Stimulated activated CD4-positive, alpha-beta T cell treated with anti-CD3 and anti-CD28 coated beads, TNF-alpha, amount 100 ng/mL, for 48 hours (primary cell): ENCODE data around the gene PXN.
A peak's percentile ranks its signal among the peaks of the same experiment; 100 is the strongest.
"Not testable (repeated sequence)": the region's sequence is repeated elsewhere in the genome, so short reads cannot be mapped to it uniquely, and the experiment has no call there.

ENCODE experiments used
- DNase-seq, 3 donors: peaks; one replicate each; pipeline ENCODE4 v3.0.0-alpha.2; 2020; ENCODE audit warnings: low read depth in 3 of 3

The PXN gene

DNA sequence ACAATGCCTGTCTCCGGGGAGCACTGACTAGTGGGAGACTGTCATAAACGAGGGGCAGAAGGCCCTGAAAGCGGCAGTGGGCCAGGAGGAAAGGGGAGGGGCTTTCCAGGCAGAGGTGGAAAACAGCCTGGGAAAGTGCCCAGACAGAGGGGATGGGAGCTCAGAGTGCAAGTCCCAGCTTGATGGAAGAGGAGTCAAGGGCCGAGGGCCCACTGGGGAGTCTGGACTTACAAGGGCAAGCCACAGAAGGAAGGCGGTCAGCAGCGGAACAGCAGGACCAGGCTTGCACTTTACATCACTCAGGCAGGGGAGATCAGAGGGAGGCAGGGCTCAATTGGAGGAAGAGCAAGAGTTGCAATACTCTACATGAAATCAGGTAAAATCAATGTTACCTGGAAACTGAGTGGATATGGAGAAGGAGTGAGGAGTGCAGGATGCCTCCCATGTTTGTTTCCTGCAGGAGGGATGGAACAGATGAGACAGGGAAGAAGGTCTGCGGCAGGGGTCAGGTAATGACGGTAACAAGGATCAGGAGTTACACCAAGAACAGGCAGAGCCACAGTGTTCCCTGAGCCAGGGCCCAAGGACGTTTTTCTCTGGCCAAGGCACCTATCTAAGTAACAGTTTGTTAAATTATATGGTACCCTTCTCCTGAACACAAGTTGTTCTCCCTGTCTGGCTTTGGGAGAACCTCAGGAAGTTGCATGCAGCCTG is 23.8 kb downstream of the PXN start:
- no peak for DNase-seq

GRCh38 chr12:120240495-120240833 is 25.1 kb downstream of the PXN start:
- DNase-seq: no peak

- DNase-seq: no peak
Observed at GRCh38 chr12:120239776-120240494, 25.6 kb downstream of the PXN start.

DNA sequence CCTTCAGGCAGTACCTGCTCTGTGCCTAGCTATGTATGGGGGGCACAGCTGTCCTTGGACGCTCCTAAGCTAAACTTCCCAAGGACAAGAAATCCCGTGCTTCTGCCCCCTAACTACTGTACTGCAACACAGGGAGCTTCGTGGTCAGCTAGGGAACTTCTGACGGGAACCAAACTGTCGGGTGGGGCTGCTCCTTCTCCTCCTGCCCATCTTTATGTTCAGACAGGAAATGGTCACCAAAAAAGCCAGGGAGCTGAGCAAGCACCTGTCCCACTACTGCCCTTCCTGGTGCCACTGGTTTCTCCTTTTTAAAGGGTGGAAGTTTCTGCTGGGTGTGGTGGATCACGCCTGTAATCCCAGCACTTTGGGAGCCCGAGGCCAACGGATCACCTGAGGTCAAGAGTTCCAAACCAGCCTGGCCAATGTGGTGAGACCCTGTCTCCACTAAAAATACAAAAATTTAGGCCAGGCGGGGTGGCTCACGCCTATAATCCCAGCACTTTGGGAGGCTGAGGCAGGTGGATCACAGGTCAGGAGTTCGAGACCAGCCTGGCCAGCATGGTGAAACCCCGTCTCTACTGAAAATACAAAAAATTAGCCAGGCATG is 26.6 kb downstream of the PXN start:
- DNase-seq: no peak

DNA sequence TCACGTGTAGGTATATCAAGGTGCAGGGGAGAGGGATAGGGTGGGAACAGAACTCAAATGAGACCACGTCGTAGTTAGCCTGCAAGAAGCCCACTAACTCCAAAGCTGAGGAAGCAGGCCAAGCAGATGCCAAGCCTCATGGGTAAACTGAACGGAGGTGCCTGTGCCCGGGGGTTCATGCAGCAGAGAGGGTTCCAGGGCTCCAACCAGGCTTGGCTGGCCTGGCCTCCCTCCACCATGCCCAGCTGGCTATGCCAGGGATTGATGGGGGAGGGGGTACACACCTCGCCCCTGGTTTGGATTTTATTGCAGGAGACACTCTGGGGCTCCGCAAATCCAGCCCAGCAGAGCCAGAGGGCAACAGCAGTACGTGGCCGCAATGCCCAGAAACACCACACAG is 27.3 kb downstream of the PXN start:
- DNase-seq: no peak

DNA sequence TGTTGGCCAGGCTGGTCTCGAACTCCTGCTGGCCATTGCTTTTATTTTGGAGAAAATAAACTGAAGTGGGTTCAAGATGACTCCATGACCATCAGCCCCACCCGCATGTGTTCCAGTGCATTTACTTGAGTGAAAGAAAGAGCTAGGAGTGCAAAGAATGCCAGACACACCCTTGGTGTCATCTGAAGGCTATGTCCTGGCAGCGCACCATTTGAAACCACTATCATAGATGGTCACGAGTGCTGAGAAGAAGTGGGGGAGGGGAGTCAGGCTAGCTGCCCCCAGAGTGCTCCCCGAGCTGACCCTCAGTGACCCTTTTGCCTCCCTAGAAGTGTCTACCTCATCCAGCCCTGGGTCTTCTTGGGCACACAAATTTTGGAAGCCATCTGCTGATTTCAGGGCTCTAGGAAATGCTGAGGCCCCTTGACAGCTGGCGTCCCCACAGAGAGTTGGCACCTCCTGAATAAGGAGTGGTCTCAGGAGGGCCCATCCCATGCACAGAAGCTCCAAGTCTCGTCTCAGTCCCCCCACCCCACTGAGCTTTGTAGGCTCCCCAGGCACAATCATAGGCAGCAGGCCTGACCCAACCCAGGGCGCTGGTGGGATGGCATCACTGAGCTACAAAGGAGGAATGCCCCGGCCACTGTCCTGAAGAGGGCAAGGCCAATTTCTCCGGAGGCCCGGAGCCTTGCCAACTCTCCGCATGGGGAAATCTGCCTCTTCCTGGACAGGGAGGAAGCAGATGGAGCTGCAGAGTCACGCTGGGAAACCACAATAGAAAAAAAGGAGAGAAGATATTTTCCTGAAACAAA is 28.0 kb downstream of the PXN start:
- no peak for DNase-seq

GRCh38 chr12:120236809-120237208 is 28.7 kb downstream of the PXN start:
- not testable (repeated sequence) for DNase-seq

- DNase-seq: no peak
Observed at GRCh38 chr12:120235369-120236323, 29.9 kb downstream of the PXN start.

DNA sequence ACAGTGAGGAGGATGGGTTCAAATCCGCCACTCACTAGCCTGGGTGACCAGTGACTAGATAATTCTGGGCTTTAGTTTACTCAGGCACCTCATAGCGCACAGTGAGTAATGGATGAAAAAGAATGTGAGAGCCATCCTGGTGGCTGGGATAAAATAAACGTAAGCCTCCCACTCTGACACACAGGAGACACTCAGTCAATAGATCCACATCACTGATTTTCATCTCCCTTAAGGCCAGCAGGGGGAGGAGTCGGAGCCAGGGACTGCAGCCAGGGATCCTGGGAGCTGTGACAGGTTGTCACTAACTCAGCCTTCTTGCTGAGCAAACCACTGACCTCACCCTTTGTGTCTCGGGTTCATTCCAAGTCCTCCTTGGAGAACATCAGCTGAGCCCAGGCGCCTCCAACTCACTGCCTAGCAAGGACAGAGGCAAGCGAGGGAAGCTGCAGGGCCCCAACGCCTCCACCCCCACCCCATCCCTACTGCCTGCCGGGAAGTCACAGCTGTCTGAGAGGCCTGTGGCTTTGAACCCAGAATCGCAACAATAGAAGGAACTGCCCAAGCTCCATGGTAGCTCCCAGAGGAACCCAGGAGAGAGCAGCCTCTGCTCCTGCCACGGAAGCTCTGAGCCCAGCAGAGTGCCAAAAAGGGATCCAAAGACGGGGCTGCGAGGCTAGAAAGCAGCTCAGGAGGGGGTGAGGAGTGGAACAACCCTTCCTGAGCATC is 30.7 kb downstream of the PXN start:
- DNase-seq: no peak

GRCh38 chr12:120231316-120232011 is 34.1 kb downstream of the PXN start:
- peak; percentile 64 to 82 (median 73) for DNase-seq

DNA sequence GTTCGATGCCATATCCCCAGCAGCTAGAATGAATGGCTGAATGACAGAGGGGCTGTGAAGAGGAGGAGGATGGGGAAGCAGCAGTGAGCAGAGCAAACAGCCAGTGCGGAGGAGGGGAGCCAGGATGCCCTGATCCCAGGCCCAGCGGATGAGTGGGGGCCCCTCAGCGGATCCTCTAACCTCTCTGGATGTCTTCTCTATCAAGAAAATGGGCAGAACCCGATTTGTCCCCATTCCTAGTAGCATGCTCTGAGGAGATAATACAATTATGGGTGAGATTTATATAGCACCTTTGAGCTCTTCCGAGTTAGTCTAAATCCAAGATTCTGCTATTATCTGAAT is 34.6 kb downstream of the PXN start:
- no peak for DNase-seq

DNA sequence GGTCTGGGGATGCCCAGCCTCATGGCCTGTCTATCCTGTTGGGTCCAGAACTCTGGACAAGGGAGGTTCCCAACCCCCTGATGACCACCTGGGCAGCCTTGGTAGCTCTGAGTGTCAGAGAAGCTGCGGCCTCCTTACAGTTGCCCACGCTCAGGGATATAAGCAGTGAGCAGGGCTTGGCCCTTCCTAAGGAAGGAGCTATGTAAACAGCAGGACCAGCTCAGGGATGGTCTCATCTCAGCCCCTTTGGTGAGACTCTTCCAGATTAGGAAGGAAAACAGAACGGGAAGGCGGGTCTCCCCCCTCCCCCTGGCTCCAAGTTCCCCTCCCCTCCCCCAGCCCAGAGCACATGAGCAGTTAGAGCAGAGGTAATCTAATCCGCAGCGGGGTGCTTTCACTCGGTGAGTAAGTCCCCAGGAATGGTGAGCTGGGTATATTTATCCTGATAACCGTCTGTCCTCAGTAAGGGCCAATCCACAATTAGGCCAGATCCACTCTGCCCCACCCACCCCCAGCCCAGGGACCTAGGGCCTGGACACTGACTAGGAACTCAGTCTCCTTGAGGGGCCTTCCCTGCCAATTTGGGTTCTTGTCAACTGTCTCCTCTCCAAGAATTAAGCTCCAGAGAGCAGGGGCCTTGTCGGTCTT is 35.1 kb downstream of the PXN start:
- no peak for DNase-seq

DNA sequence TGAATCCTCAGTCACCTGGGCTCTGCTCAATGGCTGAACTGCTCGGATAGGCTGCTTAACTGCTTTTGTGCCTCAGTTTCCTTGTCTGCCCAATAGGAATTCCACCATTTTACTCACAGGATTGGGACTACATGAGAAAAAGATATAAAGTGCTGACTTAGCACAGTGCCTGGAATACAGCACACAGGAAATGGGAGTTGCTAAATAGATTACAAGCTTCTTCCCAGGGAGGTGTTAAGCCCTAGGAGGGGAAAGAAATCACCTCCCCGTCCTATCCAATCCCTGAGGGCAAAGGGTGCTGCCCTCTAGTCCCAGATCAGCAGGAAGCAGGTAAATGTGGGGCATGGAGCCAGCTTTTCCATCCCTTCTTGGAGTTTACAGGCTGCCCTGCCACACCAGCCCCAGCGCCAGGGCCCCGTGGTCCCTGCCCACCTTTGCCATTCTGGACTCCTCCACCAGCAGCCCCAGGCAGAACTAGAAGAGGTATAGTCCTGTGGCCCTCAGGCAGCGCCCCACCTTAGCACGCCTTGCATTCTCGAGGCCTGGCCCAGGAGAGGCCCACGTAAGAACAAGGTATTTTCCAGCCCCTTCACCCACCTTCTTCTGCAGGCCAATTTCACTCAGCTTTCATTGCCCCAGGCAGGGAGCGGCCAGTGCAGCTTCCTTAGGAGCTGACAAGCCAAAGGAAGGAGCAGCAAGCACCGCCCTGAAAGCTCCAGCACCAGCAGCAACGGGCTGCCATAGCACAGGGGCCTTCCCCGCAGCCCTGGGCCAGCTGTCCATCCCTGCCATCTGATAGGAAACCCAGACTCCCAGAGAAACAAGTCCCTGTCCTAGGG is 35.8 kb downstream of the PXN start:
- DNase-seq: no peak

GRCh38 chr12:120229071-120229486 is 36.5 kb downstream of the PXN start:
- DNase-seq: no peak

- peak; percentile 76 to 93 (median 79) for DNase-seq
Observed at GRCh38 chr12:120228291-120229070, 37.0 kb downstream of the PXN start.

- DNase-seq: no peak
Observed at GRCh38 chr12:120228041-120228290, 37.6 kb downstream of the PXN start.

DNA sequence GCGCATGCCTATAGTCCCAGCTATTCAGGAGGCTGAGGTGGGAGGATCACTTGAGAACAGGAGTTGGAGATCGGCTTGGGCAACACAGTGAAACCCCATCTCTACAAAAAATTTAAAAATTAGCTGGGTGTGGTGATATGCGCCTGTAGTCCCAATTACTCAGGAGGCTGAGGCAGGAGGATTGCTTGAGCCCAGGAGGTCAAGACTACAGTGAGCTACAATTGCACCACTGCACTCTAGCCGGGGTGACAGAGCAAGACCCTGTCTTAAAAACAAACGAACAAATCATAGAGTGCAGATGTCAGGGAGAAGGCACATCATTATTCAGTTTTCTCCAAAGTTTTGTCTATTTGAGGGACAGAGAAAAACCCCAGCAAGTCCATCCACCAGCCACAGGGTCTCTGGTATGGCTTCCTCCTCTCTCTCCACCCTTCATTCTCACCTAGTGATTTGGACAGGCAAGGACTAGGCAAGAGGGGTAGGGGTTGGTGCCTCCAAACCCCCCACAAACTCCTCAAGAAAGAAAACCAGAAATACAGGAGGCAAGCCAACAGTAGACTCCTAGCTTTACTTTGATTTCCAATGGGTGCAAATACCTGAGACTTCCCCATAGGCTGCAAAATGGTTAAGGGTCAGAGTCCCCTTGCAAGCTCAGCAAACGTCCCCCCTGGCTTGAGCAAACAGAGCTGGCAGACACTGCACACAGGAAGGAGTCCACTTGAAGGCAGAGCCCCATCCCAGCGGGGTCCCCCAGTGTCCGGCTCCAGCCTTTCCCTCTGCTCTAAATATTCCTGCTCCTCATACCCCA is 38.1 kb downstream of the PXN start:
- DNase-seq: no peak
